Thyroid gland (tissue), 4 donors: Measurements from ENCODE around the gene PRAC1.

Experiments
- CTCF ChIP-seq, 6 experiments: fragments of 200-600 bp in 3 of 6; fragments of 450-650 bp in 3 of 6; sonication (generic) in 3 of 6; IDR thresholded peaks; one replicate each; pipeline ENCODE4 v1.5.1; 2016 to 2019; ENCODE audit warnings: antibody characterized with exemption in 6 of 6, mild to moderate bottlenecking in 2 of 6, inconsistent platforms in 1 of 6, moderate library complexity in 1 of 6
- POLR2A ChIP-seq, 2 donors: fragments of 450-650 bp; IDR thresholded peaks; one replicate each; pipeline ENCODE4 v1.6.1; 2017; ENCODE audit warnings: antibody characterized with exemption in 2 of 2, mild to moderate bottlenecking in 2 of 2, moderate library complexity in 1 of 2

DNA sequence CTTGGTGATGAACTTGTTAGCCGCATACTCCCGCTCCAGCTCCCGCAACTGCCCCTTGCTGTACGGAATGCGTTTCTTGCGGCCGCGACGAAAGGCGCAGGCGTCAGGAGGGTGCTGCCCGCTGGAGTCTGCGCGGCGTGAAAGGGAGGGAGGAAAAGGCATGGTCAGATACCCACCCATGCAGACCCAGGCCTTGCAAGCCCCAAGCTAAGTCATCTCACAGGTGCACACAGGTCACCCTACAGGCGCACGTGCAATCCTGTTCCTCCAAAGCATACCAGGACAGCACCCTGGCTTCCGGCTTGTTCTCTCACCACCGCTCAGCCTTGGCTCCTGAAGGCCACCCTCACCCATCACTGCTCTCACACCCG is 4.6 kb upstream of the PRAC1 start:
- TF ChIP-seq CTCF (IDR thresholded peaks at IDR 0.05) (no peak), POLR2A (IDR thresholded peaks at IDR 0.05) (no peak)
